B cell (primary cell): ENCODE results near the gene C22orf15. TPM values are rescaled to one million over a fixed set of nuclear protein-coding genes. Genes with fewer than 3 reads are reported as not detected.

Source experiments
- ATAC-seq: fragments of 200-7000 bp; cut with Tn5 transposase; one replicate; pipeline ENCODE4 v1.10.0; 2021; ENCODE audit warnings: low read depth, mild to moderate bottlenecking, moderate number of reproducible peaks, moderate library complexity
- CTCF ChIA-PET: fragments of 350-600 bp; sonication (Branson Sonifier 250); formaldehyde crosslinking; loops from one replicate; lab custom pipeline; 2021; ENCODE audit warnings: antibody characterized with exemption, inconsistent platforms; lab: Charles Lee
- POLR2A ChIA-PET: fragments of 350-600 bp; sonication (Branson Sonifier 250); formaldehyde crosslinking; loops from one replicate; lab custom pipeline; 2021; ENCODE audit warnings: antibody characterized with exemption; lab: Charles Lee
- DNase-seq: peaks from one replicate; pipeline ENCODE4 v3.0.0; 2013
- H2AFZ ChIP-seq: 2 replicates; pipeline ENCODE4 v1.6.1; 2012; ENCODE audit warnings: mild to moderate bottlenecking, low read depth, low read length; ENCODE audit not compliant: insufficient read depth, poor library complexity, severe bottlenecking
- H3K27ac ChIP-seq, 2 donors: 1 replicate in 1 of 2; 2 replicates in 1 of 2; pipeline ENCODE4 v1.5.1; 2012 to 2013; ENCODE audit warnings: low read length in 2 of 2, mild to moderate bottlenecking in 2 of 2, moderate library complexity in 1 of 2
- H3K27me3 ChIP-seq, 4 experiments: fragments of 200-600 bp in 1 of 4; sonication (generic) in 1 of 4; replicated peaks in 1 of 4; 1 replicate in 2 of 4; 2 replicates in 2 of 4; pipeline versions ENCODE4 v1.6.1 to v1.7.0; 2013 to 2016; ENCODE audit warnings: low read length in 3 of 4, mild to moderate bottlenecking in 2 of 4, mixed read lengths in 1 of 4, moderate library complexity in 1 of 4; ENCODE audit not compliant: insufficient read depth in 4 of 4, control insufficient read depth in 3 of 4; ENCODE audit errors: control extremely low read depth in 1 of 4
- H3K36me3 ChIP-seq, 2 experiments: replicated peaks in 1 of 2; 1 replicate in 1 of 2; 2 replicates in 1 of 2; pipeline versions ENCODE4 v1.6.1 to v1.7.1; 2013; ENCODE audit warnings: low read length in 1 of 2; ENCODE audit not compliant: insufficient read depth in 2 of 2, control insufficient read depth in 1 of 2; ENCODE audit errors: control extremely low read depth in 1 of 2, extremely low read depth in 1 of 2
- H3K4me1 ChIP-seq, 2 donors: fragments of 200-600 bp in 1 of 2; sonication (generic) in 1 of 2; 1 replicate in 1 of 2; 2 replicates in 1 of 2; pipeline versions ENCODE4 v1.5.1 to v1.6.1; 2013 to 2017; ENCODE audit warnings: low read length in 2 of 2; ENCODE audit not compliant: control insufficient read depth in 2 of 2, insufficient read depth in 2 of 2
- H3K4me2 ChIP-seq: replicated peaks from 2 replicates; pipeline ENCODE3; 2012; ENCODE audit warnings: mild to moderate bottlenecking, low read depth, low read length; ENCODE audit not compliant: poor library complexity, severe bottlenecking
- H3K4me3 ChIP-seq, 5 experiments: fragments of 200-600 bp in 1 of 5; sonication (generic) in 1 of 5; 1 replicate in 3 of 5; 2 replicates in 2 of 5; pipeline versions ENCODE4 v1.5.1 to v1.7.0; 2011 to 2016; ENCODE audit warnings: low read length in 4 of 5, mild to moderate bottlenecking in 4 of 5, low read depth in 2 of 5, control low read depth in 1 of 5, moderate library complexity in 1 of 5; ENCODE audit not compliant: insufficient read depth in 1 of 5; ENCODE audit errors: control extremely low read depth in 1 of 5, extremely low read depth in 1 of 5
- H3K79me2 ChIP-seq: fragments of 200-600 bp; sonication (generic); one replicate; pipeline ENCODE4 v1.6.0; 2016; ENCODE audit warnings: low read length; ENCODE audit not compliant: control insufficient read depth, insufficient read depth
- H3K9ac ChIP-seq: fragments of 200-600 bp; sonication (generic); 2 replicates; pipeline ENCODE4 v1.6.1; 2017; ENCODE audit warnings: mild to moderate bottlenecking, low read length, moderate library complexity
- H3K9me3 ChIP-seq, 3 donors: one replicate each; pipeline versions ENCODE4 v1.6.1 to v1.7.1; 2013; ENCODE audit warnings: low read length in 2 of 3; ENCODE audit not compliant: control insufficient read depth in 2 of 3, insufficient read depth in 1 of 3; ENCODE audit errors: control extremely low read depth in 1 of 3
- H4K20me1 ChIP-seq: 2 replicates; pipeline ENCODE4 v1.6.0; 2012; ENCODE audit warnings: mild to moderate bottlenecking, low read length; ENCODE audit not compliant: insufficient read depth, control insufficient read depth, poor library complexity, severe bottlenecking
- H3K27ac Mint-ChIP-seq: one replicate; pipeline ENCODE4 v1.8.0; 2021; ENCODE audit warnings: mixed read lengths
- H3K27me3 Mint-ChIP-seq: one replicate; pipeline ENCODE4 v1.8.0; 2021; ENCODE audit warnings: mixed read lengths
- H3K4me1 Mint-ChIP-seq: one replicate; pipeline ENCODE4 v1.8.0; 2021; ENCODE audit warnings: mixed read lengths
- H3K4me3 Mint-ChIP-seq: one replicate; pipeline ENCODE4 v1.8.0; 2021; ENCODE audit warnings: mixed read lengths
- H3K9me3 Mint-ChIP-seq: one replicate; pipeline ENCODE4 v1.8.0; 2022; ENCODE audit warnings: mixed read lengths; ENCODE audit not compliant: insufficient read depth
- CTCF ChIP-seq: fragments of 200-600 bp; IDR thresholded peaks from one replicate; pipeline ENCODE4 v1.8.0; 2022; ENCODE audit warnings: antibody characterized with exemption, mild to moderate bottlenecking
- EZH2 ChIP-seq: IDR thresholded peaks from 2 replicates; pipeline ENCODE4 v1.6.1; 2012; ENCODE audit warnings: borderline replicate concordance, low read depth, mild to moderate bottlenecking, moderate library complexity, low read length; ENCODE audit not compliant: insufficient read depth, poor library complexity, severe bottlenecking
- WGBS: methylation state at CpG from one replicate; pipeline ENCODE4 v1.1.5; 2013; ENCODE audit warnings: missing lambda C conversion rate; ENCODE audit not compliant: insufficient coverage; 5-methylcytosine and 5-hydroxymethylcytosine counted together
- intact Hi-C: fragments of 100-400 bp; cut with micrococcal nuclease; formaldehyde crosslinking; loops from one replicate; pipeline ENCODE4 v1.10.0; 2022
- polyA plus RNA-seq: library from polyadenylated mRNA; depleted of rRNA; stranded (reverse); fragments of >200 nt; gene quantifications from 2 replicates; pipeline ENCODE4 v1.2.3, GENCODE V29; 2012
- total RNA-seq, 2 donors: library from RNA; stranded (reverse); fragments of 120-200 nt in 1 of 2; gene quantifications; 1 replicate in 1 of 2; 2 replicates in 1 of 2; pipeline versions ENCODE4 v1.2.3 to v1.2.4, GENCODE V29; 2013 to 2022

C22orf15 gene
- total and polyA plus RNA-seq, 2 donors (not counting 1 experiment from before 2014, with no cell fraction given): 0.61 to 0.81 TPM

GRCh38 chr22:23737696-23738095, 25.1 kb upstream of the C22orf15 start:
- CTCF ChIA-PET: interaction anchor here (0.7 to 6.7 kb wide), 9 partner anchors 11 to 431 kb away, joined by 3 to 60 read pairs (median 4); partner anchors contain the start of genes MMP11 and VPREB3
- H3K36me3 ChIP-seq: peaks cover 0 to 4% of the 10 kb centered on the region in 2 experiments
- H3K4me1 Mint-ChIP-seq: no peaks in the 10 kb centered on the region
- H3K27ac ChIP-seq: no peak overlapping the region
- H3K27me3 Mint-ChIP-seq: no peaks in the 10 kb centered on the region
- H3K4me1 ChIP-seq: no peaks in the 10 kb centered on the region
- no peaks in the 10 kb centered on the region for H4K20me1 ChIP-seq
- H3K27ac Mint-ChIP-seq: no peak overlapping the region
- intact Hi-C loops: no loop called here
- H3K9me3 Mint-ChIP-seq: no peaks in the 10 kb centered on the region
- POLR2A ChIA-PET: interaction anchor here (0.6 to 0.7 kb wide), 2 partner anchors 25 to 69 kb away, joined by 3 to 9 read pairs; no protein-coding TSS in a partner anchor
- no peaks in the 10 kb centered on the region for H3K79me2 ChIP-seq
- no peak for TF ChIP-seq EZH2
- no peak for TF ChIP-seq CTCF
- DNase-seq (no peak), ATAC-seq (no peak)
- H3K9ac ChIP-seq: no peak overlapping the region
- no peaks in the 10 kb centered on the region for H3K9me3 ChIP-seq
- no peak overlapping the region for H2AFZ ChIP-seq
- no peak overlapping the region for H3K4me3 Mint-ChIP-seq
- H3K4me2 ChIP-seq: no peak overlapping the region
- H3K27me3 ChIP-seq: no peaks in the 10 kb centered on the region
- H3K4me3 ChIP-seq: no peak overlapping the region

GRCh38 chr22:23742505-23743264, 20.1 kb upstream of the C22orf15 start:
- H3K9ac ChIP-seq: no peak overlapping the region
- DNase-seq (no peak), ATAC-seq (no peak)
- H3K27me3 ChIP-seq: no peaks in the 10 kb centered on the region
- peaks cover 3% of the 10 kb centered on the region for H3K79me2 ChIP-seq
- H3K9me3 ChIP-seq: peaks cover 0 to 13% (median 0%) of the 10 kb centered on the region in 3 donors
- H3K4me1 ChIP-seq: no peaks in the 10 kb centered on the region
- TF ChIP-seq EZH2 (no peak), CTCF (no peak)
- no peak overlapping the region for H3K4me3 ChIP-seq
- no peaks in the 10 kb centered on the region for H4K20me1 ChIP-seq
- intact Hi-C loops: no loop called here
- H3K4me2 ChIP-seq: no peak overlapping the region
- CTCF ChIA-PET: interaction anchor here (1.3 kb wide), 1 partner anchor 104 kb away, joined by 3 read pairs; no protein-coding TSS in a partner anchor
- POLR2A ChIA-PET: no interaction called here
- WGBS: 89% methylated on average over 2 of the region's 7 CpGs
- H3K27ac ChIP-seq: no peak overlapping the region
- no peaks in the 10 kb centered on the region for H3K27me3 Mint-ChIP-seq
- H3K9me3 Mint-ChIP-seq: no peaks in the 10 kb centered on the region
- H3K36me3 ChIP-seq: peaks cover 5 to 30% of the 10 kb centered on the region in 2 experiments
- no peak overlapping the region for H3K27ac Mint-ChIP-seq
- no peak overlapping the region for H3K4me3 Mint-ChIP-seq
- no peak overlapping the region for H2AFZ ChIP-seq
- peaks cover 2% of the 10 kb centered on the region for H3K4me1 Mint-ChIP-seq
